T-helper 2 cell (primary cell): ENCODE measurements around the gene RPP40.

Experiments
- DNase-seq, 5 experiments: peaks; one replicate each; pipeline versions ENCODE4 v3.0.0 to v3.0.0-alpha.2; 2012 to 2022

RPP40 gene

GRCh38 chr6:4967301-4968030 is 36.4 kb downstream of the RPP40 start:
- DNase-seq: no peak

DNA sequence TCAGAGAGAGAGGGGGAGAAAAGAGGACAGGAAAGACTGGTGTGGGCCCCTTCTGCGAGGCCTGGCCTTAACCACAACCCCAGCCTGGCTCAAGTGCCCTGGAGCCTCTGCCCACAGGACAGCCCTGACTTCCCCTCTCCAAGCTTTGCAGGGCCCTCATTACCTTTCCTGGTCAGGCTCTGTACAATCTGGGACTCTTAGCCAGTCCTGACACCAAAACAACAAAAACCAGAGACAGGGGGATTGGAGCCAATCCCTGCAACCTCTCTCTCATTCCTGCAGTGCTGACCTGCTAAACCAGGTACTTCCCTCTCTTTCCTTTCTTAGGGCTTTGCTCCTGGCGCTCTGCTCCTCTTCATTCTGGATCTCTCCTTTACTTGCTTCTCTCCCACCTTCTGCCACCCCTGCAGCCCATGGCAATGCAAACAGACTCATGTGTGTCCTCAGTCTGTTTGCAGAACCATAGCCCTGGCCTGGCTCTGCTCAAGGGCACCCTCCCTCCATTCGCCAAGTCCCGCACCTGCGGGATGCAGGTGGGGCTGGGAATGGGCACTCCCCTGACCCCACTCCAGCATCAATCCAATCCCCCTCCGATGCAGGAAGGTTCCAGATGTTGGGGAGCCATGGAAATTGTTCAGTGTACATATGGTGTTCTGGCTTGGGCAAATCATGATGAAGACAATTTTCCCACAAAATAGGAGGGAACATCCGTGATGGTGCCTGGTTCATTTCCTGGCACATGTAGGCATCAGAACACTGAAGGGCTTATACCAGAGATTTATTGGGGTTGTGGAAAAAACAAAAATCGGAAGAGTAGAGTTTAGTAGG is 38.1 kb downstream of the RPP40 start:
- no peak for DNase-seq

- no peak for DNase-seq
Observed at GRCh38 chr6:4964675-4965561, 38.9 kb downstream of the RPP40 start.

DNA sequence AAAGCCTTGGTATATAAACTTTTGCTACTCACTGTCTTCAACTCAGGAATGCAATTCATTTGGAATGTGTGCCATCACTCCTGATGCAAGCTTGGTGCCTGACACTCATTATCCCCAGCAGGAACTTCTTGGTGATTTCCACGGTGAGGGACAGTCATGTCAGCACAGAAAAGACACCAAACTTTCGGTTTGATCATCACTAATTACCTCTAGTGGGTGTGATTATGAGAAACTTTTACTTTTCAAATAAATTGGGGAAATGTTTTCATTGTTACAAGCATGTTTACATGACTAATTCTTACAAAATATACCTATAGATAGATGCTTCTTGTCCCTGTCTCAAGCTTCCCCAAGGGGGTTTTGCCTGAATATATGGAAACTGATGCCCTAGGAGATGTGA is 40.9 kb downstream of the RPP40 start:
- DNase-seq: no peak

DNA sequence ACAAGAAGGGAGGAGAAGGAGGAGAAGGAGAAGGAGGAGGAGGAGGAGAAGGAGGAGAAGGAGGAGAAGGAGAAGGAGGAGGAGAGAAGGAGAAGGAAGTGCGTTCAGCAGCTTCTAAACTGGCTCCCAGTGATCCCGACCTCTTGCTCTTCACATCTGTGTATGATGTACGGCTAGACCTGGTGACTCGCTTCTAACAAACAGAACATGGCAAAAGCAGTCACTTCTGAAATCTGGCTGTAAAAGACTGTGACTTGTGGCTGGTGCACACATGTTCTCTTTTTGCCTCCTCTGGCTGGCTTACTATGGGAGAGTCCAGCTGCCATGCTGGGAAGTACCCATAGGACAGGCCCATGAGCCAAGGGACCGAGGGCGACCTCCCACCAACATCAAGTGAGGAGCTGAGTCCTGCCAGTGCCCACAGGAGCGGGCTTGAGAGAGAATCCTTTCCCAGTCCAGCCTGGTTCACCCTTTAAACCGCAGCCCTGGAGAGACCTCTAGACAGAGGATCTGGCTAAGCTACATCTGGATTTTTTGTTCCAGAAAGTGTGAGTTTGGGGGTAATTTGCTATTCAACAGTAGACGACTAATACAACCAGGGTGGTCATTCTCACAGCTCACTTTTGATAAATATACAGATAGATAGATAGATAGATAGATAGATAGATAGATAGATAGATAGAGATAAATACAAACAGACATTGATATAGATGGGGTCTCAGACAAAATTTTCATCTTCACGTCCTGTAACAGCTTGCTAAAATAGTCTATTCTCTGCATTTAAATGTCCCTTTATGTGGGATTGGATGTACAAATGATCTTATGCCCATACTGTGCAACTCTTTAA is 42.3 kb downstream of the RPP40 start:
- DNase-seq: no peak

GRCh38 chr6:4958624-4959023 is 45.2 kb downstream of the RPP40 start:
- DNase-seq: no peak

GRCh38 chr6:4957521-4958231 is 46.2 kb downstream of the RPP40 start:
- no peak for DNase-seq

GRCh38 chr6:4956625-4957024 is 47.2 kb downstream of the RPP40 start:
- no peak for DNase-seq

DNA sequence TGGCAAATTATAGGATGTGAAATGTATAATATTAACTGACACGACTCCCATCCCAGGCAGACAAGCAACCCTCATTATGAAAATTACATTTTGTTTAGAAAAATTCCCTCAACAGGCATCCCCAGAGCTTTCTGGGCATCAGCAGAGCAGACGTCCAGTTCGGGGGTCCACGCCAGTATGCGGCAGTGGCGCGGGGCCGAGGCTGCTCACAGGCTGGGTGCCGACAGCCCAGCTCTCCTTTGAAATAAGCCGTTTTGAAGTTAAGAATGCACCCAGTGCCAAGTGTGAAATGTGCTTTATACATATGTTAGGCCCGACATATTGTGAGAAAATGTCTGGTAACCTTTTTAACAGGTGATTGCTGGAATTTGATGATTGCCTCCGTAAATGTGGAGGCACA is 50.4 kb downstream of the RPP40 start:
- no peak for DNase-seq

- no peak for DNase-seq
Observed at GRCh38 chr6:4950836-4951533, 52.9 kb downstream of the RPP40 start.

DNA sequence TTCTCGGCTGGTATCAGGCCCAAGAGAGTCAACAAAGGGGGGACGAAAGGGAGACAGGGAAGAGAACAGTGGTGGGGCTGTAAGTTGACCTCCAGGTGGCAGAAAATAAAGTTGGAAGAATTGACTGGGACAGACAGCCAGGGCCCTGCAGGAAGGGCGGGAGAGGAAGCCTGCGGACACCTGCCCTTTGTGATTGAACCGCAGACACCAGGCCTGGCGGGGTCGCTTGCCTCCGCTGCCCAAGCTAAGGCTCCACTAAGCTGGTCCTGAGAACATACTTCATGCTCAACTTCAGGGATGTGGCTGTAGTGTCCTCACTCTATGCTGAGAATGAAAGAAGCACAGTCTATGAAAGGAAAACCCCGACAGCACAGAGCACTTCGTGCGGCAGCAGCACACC is 53.8 kb downstream of the RPP40 start:
- DNase-seq: no peak

DNA sequence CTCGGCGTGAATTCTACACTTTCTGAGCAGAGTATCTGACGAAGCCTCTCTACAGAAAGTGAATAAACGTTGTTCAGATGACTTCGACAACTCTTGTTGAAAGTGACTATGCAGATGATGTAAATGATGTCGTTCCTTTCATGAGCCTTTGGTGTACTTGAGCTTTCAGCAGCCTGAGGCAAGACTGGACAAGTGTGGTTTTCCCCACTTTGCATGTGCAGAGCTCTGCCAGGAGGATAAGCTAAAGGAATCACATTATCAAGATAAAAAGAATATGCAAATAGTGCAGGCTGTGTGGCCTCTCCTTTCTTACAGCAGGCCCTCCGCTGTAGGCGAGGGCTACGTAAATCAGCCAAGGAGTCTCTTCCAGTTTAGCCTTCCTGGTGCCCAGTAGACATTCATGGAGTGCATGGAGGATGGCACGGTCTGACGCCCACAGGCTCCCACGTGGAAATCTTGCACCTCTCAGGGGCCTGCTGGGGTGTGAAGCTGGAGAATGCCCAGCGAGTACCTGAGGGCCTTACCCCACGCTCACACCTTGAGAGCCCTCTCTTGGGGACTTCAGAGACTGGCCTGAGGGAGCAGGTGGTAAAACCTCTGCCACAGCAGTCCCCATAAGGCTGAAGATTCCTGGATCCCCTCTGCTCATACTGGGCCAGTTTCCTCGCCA is 54.9 kb downstream of the RPP40 start:
- no peak for DNase-seq

- DNase-seq: no peak
Observed at GRCh38 chr6:4947716-4948115, 56.1 kb downstream of the RPP40 start.

DNA sequence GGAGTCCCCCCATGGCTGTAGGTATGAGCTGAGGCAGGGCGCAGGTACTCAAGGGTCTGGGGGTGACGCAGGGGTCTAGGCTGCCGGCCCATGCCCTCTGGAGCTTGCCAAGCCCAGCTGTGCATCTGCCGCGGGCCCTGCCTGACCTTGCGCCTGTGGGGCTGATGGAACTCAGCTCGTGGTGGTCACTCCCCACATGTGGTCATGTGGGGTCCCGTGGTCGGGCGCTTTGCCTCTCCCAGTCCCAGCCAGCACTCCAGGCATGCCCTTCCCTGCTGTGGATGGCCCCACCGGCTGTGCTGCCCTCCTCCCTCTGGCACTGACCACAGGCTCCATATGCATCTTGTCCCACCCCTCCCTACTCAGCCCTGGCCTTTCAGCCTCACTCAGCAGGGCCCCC is 57.3 kb downstream of the RPP40 start:
- no peak for DNase-seq
